ENCODE measurements around the gene TSPAN2.

The TSPAN2 gene

GRCh38 chr1:115089420-115090185 lies at the start of gene TSPAN2:
Gene TSPAN2, minus strand, starts transcription at chr1:115089503. Its CDS starts 71 bp downstream, at chr1:115089432.
- DNase-seq, result no peak

GRCh38 chr1:115138973-115139372 lies 49.7 kb upstream of the TSPAN2 start:
- DNase-seq, result peak; percentile 85

- no peak for DNase-seq
Observed at GRCh38 chr1:115138271-115138670, 49.0 kb upstream of the TSPAN2 start.

GRCh38 chr1:115137191-115137590 lies 47.9 kb upstream of the TSPAN2 start:
- DNase-seq, result no peak

DNA sequence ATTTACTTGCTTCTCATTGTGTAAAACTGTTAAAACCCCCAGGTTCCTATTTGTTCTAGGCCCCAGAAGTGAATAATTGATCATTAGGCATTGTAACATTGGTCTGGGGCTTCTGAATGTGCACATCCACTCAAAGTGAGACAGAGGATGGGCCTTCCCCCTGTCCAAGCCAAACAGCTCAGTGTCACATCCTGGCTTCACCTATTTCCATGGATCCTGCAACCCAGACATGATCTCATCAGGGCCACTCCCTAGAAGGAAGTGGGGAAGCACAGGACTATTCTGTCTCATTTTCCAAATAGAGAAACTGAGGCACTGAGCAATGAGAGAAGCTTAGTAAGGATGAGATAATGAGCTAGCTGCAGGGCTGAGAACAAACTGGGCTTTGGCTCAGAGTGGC lies 47.4 kb upstream of the TSPAN2 start:
- no peak for DNase-seq

GRCh38 chr1:115136106-115136505 lies 46.8 kb upstream of the TSPAN2 start:
- DNase-seq, result no peak

- DNase-seq, result no peak
Observed at GRCh38 chr1:115135681-115136080, 46.4 kb upstream of the TSPAN2 start.

DNA sequence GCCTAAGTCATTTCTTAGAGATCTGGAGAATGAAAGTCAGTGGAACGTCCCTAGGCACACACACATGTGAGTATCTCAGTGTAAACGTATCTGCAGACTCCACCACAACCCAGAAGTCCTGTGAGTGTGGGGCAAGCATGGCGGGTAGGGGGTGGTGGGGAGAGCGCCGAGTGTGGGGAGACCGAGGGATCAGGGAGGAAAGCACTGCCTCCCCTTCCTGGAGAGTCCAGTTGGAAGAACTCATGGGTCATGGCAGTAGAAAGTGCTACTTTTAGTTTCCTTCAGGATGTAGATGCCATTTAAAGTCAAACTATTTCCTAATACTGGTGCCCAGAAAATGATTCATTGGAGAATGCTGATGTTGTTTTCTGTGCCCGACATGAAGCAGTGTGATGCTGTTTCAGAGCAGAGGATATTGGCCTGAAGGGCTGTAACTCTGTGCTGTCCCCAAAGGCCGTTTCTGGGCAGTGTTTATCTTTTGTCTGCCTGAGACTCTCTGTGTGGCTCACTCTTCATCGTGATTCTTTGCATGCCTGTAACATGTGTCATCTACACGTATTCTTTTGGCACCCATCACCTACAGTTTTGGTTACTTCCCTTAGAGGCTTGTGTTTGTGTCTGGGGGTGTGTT lies 45.7 kb upstream of the TSPAN2 start:
- no peak for DNase-seq

- DNase-seq, result no peak
Observed at GRCh38 chr1:115134231-115134630, 44.9 kb upstream of the TSPAN2 start.

DNA sequence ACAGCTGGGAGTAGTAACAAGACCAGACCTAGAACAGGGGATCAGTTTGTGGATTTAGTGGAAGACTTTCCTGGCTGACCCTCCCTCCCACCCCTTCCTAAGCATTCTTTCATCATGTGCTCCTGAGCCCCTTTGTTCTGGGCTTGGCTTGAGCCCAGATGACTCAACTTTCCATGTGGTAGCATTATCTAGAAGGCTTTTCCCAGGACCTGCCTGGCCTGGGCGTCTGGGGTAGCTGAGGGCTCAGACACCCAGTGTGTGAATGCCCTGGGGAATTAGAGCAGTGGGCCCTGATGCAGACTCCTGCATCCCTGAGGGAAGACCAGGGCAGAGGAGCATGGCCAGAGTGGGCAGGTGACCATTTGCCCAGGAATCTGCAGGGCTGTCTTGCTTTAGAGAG lies 44.1 kb upstream of the TSPAN2 start:
- DNase-seq, result no peak

- DNase-seq, result no peak
Observed at GRCh38 chr1:115130786-115131185, 41.5 kb upstream of the TSPAN2 start.

DNA sequence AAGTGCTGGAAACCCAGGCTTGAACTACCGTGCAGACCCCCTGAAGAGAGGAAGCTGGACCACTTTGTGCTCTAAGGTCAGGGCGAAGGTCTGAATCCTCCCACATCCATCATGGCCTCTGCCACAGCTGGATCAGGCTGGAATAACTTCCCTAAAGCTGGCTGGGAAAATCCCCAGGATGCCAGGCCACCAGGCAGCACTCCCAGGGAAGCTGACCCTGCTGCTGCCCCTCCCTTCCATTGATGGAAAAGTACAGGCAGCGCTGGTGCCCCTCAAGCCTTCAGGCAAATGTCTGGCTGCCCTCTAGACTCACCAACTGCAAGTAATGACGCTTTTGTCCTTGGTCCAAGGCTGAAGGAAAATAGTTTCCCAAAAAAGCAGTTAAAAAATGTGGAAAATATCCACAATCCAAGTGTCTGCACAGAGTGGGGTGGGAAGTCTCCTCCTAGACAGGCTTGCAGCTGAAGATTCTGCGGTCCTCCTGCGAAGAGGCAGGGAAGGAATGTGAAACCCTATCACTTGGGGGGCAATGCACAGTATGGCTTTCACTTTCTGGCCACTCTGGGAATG lies 39.9 kb upstream of the TSPAN2 start:
- DNase-seq, result no peak

DNA sequence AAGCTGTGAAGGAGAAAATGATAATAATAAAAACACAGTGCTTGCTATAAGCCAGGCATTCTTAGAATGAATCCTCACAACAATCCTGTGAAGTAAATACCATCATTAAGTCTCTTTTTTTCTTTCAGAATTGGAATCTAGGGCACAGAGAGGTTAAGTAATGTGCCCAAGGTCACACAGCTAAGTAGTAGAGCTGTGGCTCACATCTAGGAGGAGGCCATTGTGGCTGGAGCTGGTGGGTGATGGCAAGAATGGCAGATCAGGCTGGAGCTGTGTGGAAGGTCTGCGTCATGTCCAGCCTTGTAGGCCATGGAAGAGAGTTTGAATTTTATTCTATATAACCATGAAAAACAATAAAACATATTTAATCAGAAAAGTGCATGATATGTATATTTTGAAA lies 38.2 kb upstream of the TSPAN2 start:
- no peak for DNase-seq

DNA sequence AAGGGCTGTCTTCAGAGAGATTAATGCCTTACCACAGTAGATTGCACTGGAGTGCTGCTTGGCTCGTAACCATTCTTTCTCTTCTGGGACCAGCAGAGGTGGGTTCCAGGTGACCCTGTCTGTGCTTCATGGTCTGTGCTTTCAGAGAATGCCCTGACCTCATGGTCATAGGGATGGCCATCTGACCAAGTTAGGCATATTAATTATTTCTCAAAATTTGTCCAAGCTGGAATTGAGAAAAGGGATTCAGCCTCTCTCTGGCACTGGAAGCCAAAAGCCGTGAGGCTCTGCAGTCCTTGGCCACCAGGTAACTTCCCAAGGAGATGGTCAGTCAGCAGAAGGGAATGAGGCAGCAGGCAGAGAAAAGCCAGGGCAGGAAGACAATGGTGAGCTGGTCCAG lies 37.2 kb upstream of the TSPAN2 start:
- no peak for DNase-seq

DNA sequence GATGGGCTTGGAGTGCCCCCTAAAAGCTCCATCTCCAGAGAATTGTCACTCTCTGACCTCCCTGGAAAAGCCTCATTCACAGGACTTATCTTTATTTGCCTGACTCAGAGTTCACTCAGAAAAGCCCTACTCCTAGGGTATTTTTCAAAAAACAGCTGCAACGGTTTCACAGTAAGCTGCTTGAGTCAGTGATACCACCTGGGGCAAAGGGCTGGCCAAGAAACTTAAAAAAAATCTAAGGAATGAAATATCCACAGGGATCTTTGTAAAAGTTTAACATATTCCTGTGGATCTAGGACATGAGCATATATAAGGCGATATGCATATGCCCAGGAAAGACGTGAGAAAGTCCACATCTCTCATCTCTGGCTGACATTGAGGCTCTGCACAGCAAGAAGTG lies 33.8 kb upstream of the TSPAN2 start:
- DNase-seq, result no peak

- no peak for DNase-seq
Observed at GRCh38 chr1:115121793-115122192, 32.5 kb upstream of the TSPAN2 start.

- DNase-seq, result no peak
Observed at GRCh38 chr1:115120296-115120695, 31.0 kb upstream of the TSPAN2 start.

GRCh38 chr1:115118611-115119010 lies 29.3 kb upstream of the TSPAN2 start:
- no peak for DNase-seq

- DNase-seq, result no peak
Observed at GRCh38 chr1:115118086-115118485, 28.8 kb upstream of the TSPAN2 start.

DNA sequence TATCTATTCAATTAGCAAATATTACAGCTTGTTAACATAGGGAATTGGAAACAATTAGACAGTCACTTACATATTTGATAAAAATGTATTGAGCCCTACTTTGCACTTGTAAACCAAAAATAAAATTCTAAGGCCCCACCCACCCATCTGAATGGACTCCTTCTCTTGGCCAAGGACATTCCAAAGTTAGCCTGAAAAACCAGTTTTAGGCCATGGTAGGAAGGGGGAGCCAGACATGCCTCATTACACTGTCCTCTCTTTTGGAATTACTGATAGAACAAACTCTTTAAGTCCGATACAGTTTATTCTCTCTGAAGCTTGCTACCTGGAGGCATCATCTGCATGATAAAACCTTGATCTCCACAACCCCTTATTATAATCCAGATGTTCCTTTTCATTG lies 28.0 kb upstream of the TSPAN2 start:
- no peak for DNase-seq

GRCh38 chr1:115116512-115116911 lies 27.2 kb upstream of the TSPAN2 start:
- DNase-seq, result no peak

GRCh38 chr1:115115521-115116161 lies 26.3 kb upstream of the TSPAN2 start:
- no peak for DNase-seq

DNA sequence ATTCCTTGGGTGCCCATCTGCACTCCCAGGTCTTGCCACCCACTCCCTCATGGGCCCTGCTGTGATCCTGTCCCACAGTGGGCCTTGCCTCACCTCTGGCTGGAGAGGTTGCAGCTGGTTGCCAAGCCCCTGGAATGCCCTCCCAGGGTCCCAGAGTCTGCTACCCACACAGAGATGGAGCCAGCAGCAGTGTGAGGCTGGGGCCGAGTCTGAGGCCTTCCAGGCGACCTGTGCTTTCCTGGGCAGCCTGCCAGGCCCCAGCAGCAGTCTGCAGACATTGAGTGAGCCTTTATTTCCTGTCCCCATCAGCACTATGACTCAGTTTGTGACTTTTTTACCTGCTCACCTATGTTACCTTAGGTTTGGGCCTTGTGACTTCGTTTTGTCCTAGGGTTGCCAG lies 25.0 kb upstream of the TSPAN2 start:
- DNase-seq, result no peak

- DNase-seq, result no peak
Observed at GRCh38 chr1:115113766-115114165, 24.5 kb upstream of the TSPAN2 start.
